Neutrophil (primary cell): Measurements from ENCODE around the gene HACD1.
"Not testable (repeated sequence)": the region's sequence is repeated elsewhere in the genome, so short reads cannot be mapped to it uniquely, and the experiment has no call there.

Source experiments
- H3K27ac ChIP-seq: fragments of 200-600 bp; sonication (generic); 2 replicates; pipeline ENCODE4 v1.5.1; 2016; ENCODE audit warnings: mild to moderate bottlenecking, moderate library complexity
- H3K27me3 ChIP-seq: fragments of 200-600 bp; sonication (generic); 2 replicates; pipeline ENCODE4 v1.6.0; 2016; ENCODE audit warnings: mild to moderate bottlenecking
- H3K36me3 ChIP-seq: fragments of 200-600 bp; sonication (generic); 2 replicates; pipeline ENCODE4 v1.5.1; 2017
- H3K4me1 ChIP-seq, 2 experiments: fragments of 200-600 bp in 1 of 2; sonication (generic) in 1 of 2; 1 replicate in 1 of 2; 2 replicates in 1 of 2; pipeline versions ENCODE4 v1.5.1 to v1.6.1; 2013 to 2016; ENCODE audit warnings: low read depth in 1 of 2, low read length in 1 of 2, mild to moderate bottlenecking in 1 of 2, moderate library complexity in 1 of 2; ENCODE audit not compliant: control insufficient read depth in 1 of 2, insufficient read depth in 1 of 2
- H3K4me3 ChIP-seq, 2 experiments: fragments of 200-600 bp in 1 of 2; sonication (generic) in 1 of 2; 1 replicate in 1 of 2; 2 replicates in 1 of 2; pipeline ENCODE4 v1.5.1; 2013 to 2016; ENCODE audit warnings: low read depth in 1 of 2, low read length in 1 of 2, mild to moderate bottlenecking in 1 of 2, moderate library complexity in 1 of 2
- H3K9me3 ChIP-seq: fragments of 200-600 bp; sonication (generic); 2 replicates; pipeline ENCODE4 v1.5.1; 2016
- CTCF ChIP-seq: fragments of 200-600 bp; sonication (generic); IDR thresholded peaks from 2 replicates; pipeline ENCODE4 v1.5.1; 2016; ENCODE audit warnings: antibody characterized with exemption

The HACD1 gene

DNA sequence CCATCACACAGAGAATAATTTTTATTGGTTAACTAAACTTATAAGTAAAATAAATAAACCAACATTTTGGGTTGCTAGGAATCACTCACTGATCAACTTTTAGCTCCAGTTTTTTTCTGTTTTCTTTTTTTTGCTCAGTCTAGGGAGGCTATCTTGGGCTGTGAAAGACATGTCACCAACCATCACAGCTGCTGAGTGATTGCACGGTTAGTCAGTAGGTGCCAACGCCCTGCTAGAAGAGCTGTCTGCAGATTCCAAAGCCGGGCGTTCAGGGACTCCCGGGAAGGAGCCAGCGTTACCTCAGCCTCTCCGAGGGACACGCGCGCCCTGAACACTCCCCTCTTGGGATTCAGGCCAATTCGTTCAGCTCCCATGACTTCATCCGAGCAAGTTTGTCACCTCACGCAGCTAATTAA, 26.2 kb upstream of the HACD1 start:
- Histone ChIP-seq H3K9me3 (no peaks in the 10 kb centered on the region), H3K36me3 (no peaks in the 10 kb centered on the region), H3K4me1 (peaks cover 49 to 50% of the 10 kb centered on the region in 2 experiments), H3K4me3 (peak overlapping the region; percentile 69 to 70), H3K27ac (peak overlapping the region; percentile 89), H3K27me3 (no peaks in the 10 kb centered on the region)
- no peak for TF ChIP-seq CTCF

DNA sequence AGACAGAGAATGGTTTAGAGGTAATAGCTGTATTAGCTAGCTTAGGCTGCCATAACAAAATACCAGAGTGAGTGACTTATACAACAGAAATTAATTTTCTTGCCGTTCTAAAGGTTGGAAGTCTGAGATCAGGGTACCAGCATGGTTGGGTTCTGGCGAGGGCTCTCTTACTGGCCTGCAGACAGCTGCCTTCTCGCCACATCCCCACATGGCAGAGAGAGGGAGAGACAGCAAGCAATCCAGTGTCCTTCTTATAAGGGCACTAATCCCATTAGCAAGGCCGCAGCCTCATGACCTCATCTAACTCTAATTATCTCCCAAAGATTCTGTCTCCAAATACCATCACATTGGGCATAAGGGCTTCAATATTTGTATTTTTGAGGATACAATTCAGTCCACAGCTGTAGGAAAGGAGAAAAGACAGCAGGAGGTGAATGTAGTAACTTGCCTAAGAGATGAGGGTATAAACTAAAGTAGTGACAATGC, 23.2 kb upstream of the HACD1 start:
- Histone ChIP-seq H3K27ac (no peak overlapping the region), H3K36me3 (no peaks in the 10 kb centered on the region), H3K4me1 (peaks cover 20% of the 10 kb centered on the region in 2 experiments), H3K4me3 (no peak overlapping the region), H3K9me3 (no peaks in the 10 kb centered on the region), H3K27me3 (no peaks in the 10 kb centered on the region)
- TF ChIP-seq CTCF, result no peak

DNA sequence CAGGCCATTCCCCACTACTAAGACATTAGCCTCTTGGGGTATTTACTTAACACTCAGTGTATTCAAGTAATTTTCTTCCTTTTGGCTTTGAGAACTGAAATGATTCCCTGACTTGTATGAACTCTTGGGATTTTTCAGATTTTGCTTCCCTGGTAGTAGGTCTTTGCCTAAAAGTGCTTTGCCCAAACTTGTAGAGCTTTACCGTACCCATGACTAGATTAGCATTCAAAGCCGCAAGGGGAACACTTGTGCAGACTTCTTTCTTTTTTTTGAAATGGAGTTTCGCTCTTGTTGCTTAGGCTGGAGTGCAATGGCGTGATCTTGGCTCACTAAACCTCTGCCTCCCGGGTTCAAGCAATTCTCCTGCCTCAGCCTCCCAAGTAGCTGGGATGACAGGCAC, 20.7 kb upstream of the HACD1 start:
- Histone ChIP-seq H3K4me3 (no peak overlapping the region), H3K27ac (no peak overlapping the region), H3K36me3 (no peaks in the 10 kb centered on the region), H3K27me3 (no peaks in the 10 kb centered on the region), H3K4me1 (peaks cover 0 to 2% of the 10 kb centered on the region in 2 experiments), H3K9me3 (no peaks in the 10 kb centered on the region)
- no peak for TF ChIP-seq CTCF

GRCh38 chr10:17633353-17633752, 16.2 kb upstream of the HACD1 start:
- TF ChIP-seq CTCF, result no peak
- H3K4me3 ChIP-seq, result no peak overlapping the region
- H3K4me1 ChIP-seq, result no peaks in the 10 kb centered on the region
- no peaks in the 10 kb centered on the region for H3K27me3 ChIP-seq
- H3K27ac ChIP-seq, result no peak overlapping the region
- no peaks in the 10 kb centered on the region for H3K36me3 ChIP-seq
- H3K9me3 ChIP-seq, result no peaks in the 10 kb centered on the region

DNA sequence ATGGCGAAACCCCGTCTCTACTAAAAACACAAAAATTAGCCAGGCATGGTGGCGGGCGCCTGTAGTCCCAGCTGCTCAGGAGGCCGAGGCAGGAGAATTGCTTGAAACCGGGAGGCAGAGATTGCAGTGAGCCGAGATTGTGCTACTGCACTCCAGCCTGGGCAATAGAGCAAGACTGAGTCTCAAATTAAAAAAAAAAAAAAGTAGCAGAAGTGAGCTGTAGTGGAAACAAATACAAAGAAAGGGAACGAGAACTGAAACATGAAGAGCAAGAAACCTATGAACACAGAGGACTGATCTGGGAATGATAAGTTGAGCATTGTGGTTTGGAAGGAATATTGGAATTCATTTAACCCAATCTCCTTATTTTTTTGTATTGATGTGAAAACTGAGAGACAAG, 15.4 kb upstream of the HACD1 start:
- not testable (repeated sequence) for H3K9me3 ChIP-seq, H3K36me3 ChIP-seq, H3K27me3 ChIP-seq, H3K4me1 ChIP-seq, H3K4me3 ChIP-seq, H3K27ac ChIP-seq

GRCh38 chr10:17626656-17627055, 9.5 kb upstream of the HACD1 start:
- no peak for TF ChIP-seq CTCF
- Histone ChIP-seq H3K27ac (no peak overlapping the region), H3K4me3 (no peak overlapping the region)

More at GRCh38 chr10:17626656-17627055, 9.5 kb upstream of the HACD1 start:
- Histone ChIP-seq H3K27me3 (peaks cover 12% of the 10 kb centered on the region), H3K36me3 (no peaks in the 10 kb centered on the region), H3K9me3 (no peaks in the 10 kb centered on the region), H3K4me1 (no peaks in the 10 kb centered on the region)
